Measurements from ENCODE around the gene XKRX. TPM values are rescaled to one million over a fixed set of nuclear protein-coding genes. Genes with fewer than 3 reads are reported as not detected.

The XKRX gene
- total RNA-seq, 2 donors from 2014 or later: 1.0 to 2.7 TPM

DNA sequence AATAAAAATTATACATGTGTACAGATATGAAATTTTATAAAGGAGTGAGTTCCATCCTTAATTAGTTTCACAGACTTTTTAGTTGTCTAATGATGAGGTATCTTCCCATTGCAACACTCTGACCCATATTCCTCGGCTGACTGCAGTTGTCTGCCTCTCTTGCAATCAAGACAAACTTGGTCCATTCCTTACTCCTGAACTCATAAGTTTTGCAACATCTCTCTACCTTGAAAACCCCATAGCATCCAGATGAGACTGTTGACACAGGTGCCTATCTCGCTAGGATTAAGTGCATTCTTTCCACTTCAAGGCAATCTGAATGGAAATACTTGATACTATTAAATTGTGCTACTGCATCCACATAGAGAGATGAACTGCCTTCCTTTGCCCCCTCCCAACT lies 2.3 kb downstream of the XKRX start:
- Histone ChIP-seq H3K36me3 (no peaks in the 10 kb centered on the region), H3K27ac (no peak overlapping the region), H3K4me3 (no peak overlapping the region), H3K27me3 (peaks cover 3% of the 10 kb centered on the region), H3K9ac (ENCODE audit: low read depth in 2 of 2, low read length in 2 of 2) (no peak overlapping the region), H3K4me1 (no peaks in the 10 kb centered on the region), H3K9me3 (no peaks in the 10 kb centered on the region)
- intact Hi-C loops (cut with DNase I): no loop called here
- no peak for DNase-seq
- TF ChIP-seq, protein P1, sequence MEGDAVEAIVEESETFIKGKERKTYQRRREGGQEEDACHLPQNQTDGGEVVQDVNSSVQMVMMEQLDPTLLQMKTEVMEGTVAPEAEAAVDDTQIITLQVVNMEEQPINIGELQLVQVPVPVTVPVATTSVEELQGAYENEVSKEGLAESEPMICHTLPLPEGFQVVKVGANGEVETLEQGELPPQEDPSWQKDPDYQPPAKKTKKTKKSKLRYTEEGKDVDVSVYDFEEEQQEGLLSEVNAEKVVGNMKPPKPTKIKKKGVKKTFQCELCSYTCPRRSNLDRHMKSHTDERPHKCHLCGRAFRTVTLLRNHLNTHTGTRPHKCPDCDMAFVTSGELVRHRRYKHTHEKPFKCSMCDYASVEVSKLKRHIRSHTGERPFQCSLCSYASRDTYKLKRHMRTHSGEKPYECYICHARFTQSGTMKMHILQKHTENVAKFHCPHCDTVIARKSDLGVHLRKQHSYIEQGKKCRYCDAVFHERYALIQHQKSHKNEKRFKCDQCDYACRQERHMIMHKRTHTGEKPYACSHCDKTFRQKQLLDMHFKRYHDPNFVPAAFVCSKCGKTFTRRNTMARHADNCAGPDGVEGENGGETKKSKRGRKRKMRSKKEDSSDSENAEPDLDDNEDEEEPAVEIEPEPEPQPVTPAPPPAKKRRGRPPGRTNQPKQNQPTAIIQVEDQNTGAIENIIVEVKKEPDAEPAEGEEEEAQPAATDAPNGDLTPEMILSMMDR (IDR thresholded peaks at IDR 0.05): no peak

DNA sequence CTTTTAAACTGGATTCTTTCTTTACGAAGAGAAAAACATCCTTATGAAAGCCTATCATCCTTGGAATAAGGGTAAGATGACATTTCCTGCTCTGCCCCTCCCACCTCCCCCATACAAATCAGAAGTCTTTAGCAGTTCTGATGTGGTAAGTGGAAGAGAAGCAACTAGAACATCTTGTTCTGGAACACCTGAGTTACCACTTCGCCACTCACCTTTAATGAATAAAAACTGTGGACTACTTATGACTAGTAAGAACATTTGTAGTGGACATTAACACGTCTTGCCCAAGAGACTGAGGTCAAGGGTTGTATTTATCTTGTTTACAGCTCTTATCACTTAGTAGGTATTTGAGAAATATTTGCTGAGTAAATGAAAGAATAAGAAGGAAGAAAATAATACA lies 4.3 kb downstream of the XKRX start:
- no peak for DNase-seq
- Histone ChIP-seq H3K9ac (ENCODE audit: low read depth in 2 of 2, low read length in 2 of 2) (no peak overlapping the region), H3K4me3 (no peak overlapping the region), H3K4me1 (no peaks in the 10 kb centered on the region), H3K9me3 (no peaks in the 10 kb centered on the region), H3K27ac (no peak overlapping the region), H3K36me3 (no peaks in the 10 kb centered on the region), H3K27me3 (peaks cover 3% of the 10 kb centered on the region)
- TF ChIP-seq, protein P1 (IDR thresholded peaks at IDR 0.05): no peak
- intact Hi-C loops (cut with DNase I): no loop called here

DNA sequence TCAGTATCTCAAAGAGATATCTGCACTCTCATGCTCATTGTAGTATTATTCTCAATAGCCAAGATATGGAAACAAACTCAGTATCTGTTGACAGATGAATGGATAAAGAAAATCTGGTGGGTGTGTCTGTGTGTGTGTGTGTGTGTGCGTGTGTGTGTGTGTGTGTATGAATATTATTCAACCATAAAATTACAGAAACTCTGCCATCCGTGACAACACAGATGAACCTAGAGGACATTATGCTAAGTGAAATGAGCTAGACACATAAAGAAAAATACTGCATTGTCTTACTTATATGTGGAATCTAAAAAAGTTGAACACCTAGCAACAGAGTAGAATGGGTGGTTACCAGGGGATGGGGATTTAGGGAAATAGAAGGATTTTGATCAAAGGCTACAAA lies 13.2 kb downstream of the XKRX start:
- no peak overlapping the region for H3K9ac ChIP-seq (ENCODE audit: low read depth in 2 of 2, low read length in 2 of 2)
- no peaks in the 10 kb centered on the region for H3K27me3 ChIP-seq
- H3K4me3 ChIP-seq: no peak overlapping the region
- DNase-seq: no peak
- no peak overlapping the region for H3K27ac ChIP-seq
- no peaks in the 10 kb centered on the region for H3K36me3 ChIP-seq
- no peaks in the 10 kb centered on the region for H3K9me3 ChIP-seq
- intact Hi-C loops (cut with DNase I): no loop called here
- TF ChIP-seq, protein P1 (IDR thresholded peaks at IDR 0.05): no peak
- H3K4me1 ChIP-seq: no peaks in the 10 kb centered on the region

DNA sequence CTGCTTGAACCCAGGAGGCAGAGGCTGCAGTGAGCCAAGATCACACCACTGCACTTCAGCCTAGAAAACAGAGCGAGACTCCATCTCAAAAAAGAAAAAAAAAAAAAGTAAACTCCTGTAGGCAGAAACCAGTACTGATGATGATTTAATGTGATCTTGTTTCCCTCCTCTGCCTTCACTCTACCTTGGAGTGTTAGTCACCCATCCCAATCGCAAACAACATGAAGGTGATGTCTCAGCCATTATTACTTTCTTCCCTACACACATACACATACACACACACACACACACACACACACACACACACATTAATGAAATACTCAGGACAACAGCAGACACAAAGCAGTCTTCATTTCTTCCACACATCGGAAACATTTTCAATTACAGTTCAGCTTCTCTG lies 15.6 kb downstream of the XKRX start:
- Histone ChIP-seq H3K27ac (no peak overlapping the region), H3K4me1 (no peaks in the 10 kb centered on the region), H3K9ac (ENCODE audit: low read depth in 2 of 2, low read length in 2 of 2) (no peak overlapping the region), H3K9me3 (no peaks in the 10 kb centered on the region), H3K27me3 (no peaks in the 10 kb centered on the region), H3K4me3 (no peak overlapping the region), H3K36me3 (no peaks in the 10 kb centered on the region)
- intact Hi-C loops (cut with DNase I): no loop called here
- DNase-seq: no peak
- TF ChIP-seq, protein P1 (IDR thresholded peaks at IDR 0.05): no peak

DNA sequence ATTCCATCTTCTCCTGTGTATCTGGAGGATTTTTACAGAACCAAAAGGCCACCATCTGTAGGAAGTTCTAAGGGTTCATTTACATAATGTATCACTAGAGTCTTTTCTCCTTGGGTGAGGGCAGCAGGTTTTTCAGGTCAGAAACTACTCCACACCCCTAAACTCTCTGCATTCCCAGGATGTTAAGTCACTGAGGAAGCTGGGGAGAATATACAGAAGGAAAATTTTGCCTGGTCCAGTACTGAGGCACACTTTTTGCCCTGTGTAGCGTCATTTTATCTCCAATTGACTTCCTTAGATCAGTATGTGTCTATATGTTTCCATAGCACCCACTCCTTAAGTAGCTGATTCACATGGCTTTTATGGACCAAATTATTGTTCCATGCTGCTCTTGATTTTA lies 17.0 kb downstream of the XKRX start:
- no peaks in the 10 kb centered on the region for H3K4me1 ChIP-seq
- no peak overlapping the region for H3K4me3 ChIP-seq
- no peak overlapping the region for H3K9ac ChIP-seq (ENCODE audit: low read depth in 2 of 2, low read length in 2 of 2)
- TF ChIP-seq, protein P1 (IDR thresholded peaks at IDR 0.05): no peak
- DNase-seq: no peak
- H3K27me3 ChIP-seq: no peaks in the 10 kb centered on the region
- no peaks in the 10 kb centered on the region for H3K9me3 ChIP-seq
- no peaks in the 10 kb centered on the region for H3K36me3 ChIP-seq
- intact Hi-C loops (cut with DNase I): no loop called here
- H3K27ac ChIP-seq: no peak overlapping the region

DNA sequence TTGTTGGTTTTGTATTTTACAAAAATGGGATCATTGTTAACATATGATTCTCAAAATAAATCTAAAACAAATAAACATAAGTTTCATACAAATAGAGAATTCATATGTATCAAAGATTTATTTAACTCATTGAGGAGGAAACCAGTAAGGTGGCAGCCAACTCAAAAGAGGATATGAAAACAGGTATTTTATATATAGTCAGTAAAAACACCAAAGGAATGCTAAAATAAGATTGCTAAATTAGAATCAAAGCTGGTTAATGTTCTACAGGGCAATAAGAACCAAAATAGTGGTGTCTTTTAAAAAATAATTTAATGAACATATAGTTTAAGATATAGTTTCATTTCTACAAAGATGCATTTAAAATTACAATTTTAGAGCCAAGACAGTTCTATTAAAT lies 23.1 kb downstream of the XKRX start:
- DNase-seq: no peak
- no peak overlapping the region for H3K4me3 ChIP-seq
- H3K27me3 ChIP-seq: no peaks in the 10 kb centered on the region
- H3K9me3 ChIP-seq: no peaks in the 10 kb centered on the region
- TF ChIP-seq, protein P1 (IDR thresholded peaks at IDR 0.05): no peak
- H3K9ac ChIP-seq (ENCODE audit: low read depth in 2 of 2, low read length in 2 of 2): no peak overlapping the region
- no peak overlapping the region for H3K27ac ChIP-seq
- no peaks in the 10 kb centered on the region for H3K36me3 ChIP-seq
- intact Hi-C loops (cut with DNase I): no loop called here
- no peaks in the 10 kb centered on the region for H3K4me1 ChIP-seq

Measured in colonic mucosa (tissue), 4 donors.